Activated gamma-delta T cell (primary cell): ENCODE results near the gene TMEM145.
"Not testable (repeated sequence)": the region's sequence is repeated elsewhere in the genome, so short reads cannot be mapped to it uniquely, and the experiment has no call there.

Experiments
- DNase-seq: peaks from one replicate; lab custom pipeline; 2025; lab: John Stamatoyannopoulos, UW

The TMEM145 gene

GRCh38 chr19:42334697-42335373 lies 21.7 kb downstream of the TMEM145 start:
- DNase-seq = no peak

- DNase-seq = no peak
Observed at GRCh38 chr19:42335374-42335936, 22.3 kb downstream of the TMEM145 start.

GRCh38 chr19:42335971-42336370 lies 22.9 kb downstream of the TMEM145 start:
- DNase-seq = no peak

- not testable (repeated sequence) for DNase-seq
Observed at GRCh38 chr19:42339126-42339860, 26.2 kb downstream of the TMEM145 start.

GRCh38 chr19:42339922-42340321 lies 26.8 kb downstream of the TMEM145 start:
- DNase-seq = not testable (repeated sequence)

GRCh38 chr19:42343344-42344110 lies 30.4 kb downstream of the TMEM145 start:
- no peak for DNase-seq

- no peak for DNase-seq
Observed at GRCh38 chr19:42344336-42344893, 31.3 kb downstream of the TMEM145 start.

GRCh38 chr19:42345191-42345812 lies 32.2 kb downstream of the TMEM145 start:
- no peak for DNase-seq

GRCh38 chr19:42348211-42348610 lies 35.1 kb downstream of the TMEM145 start:
- DNase-seq = no peak

GRCh38 chr19:42349378-42350107 lies 36.4 kb downstream of the TMEM145 start:
- no peak for DNase-seq

GRCh38 chr19:42350417-42350816 lies 37.3 kb downstream of the TMEM145 start:
- DNase-seq = no peak

GRCh38 chr19:42351079-42351735 lies 38.1 kb downstream of the TMEM145 start:
- DNase-seq = no peak

- no peak for DNase-seq
Observed at GRCh38 chr19:42352301-42353259, 39.5 kb downstream of the TMEM145 start.

- DNase-seq = no peak
Observed at GRCh38 chr19:42353341-42354015, 40.4 kb downstream of the TMEM145 start.

- DNase-seq = no peak
Observed at GRCh38 chr19:42355896-42356295, 42.8 kb downstream of the TMEM145 start.

GRCh38 chr19:42356686-42357085 lies 43.6 kb downstream of the TMEM145 start:
- DNase-seq = no peak

GRCh38 chr19:42357290-42357689 lies 44.2 kb downstream of the TMEM145 start:
- no peak for DNase-seq

GRCh38 chr19:42360787-42361544 lies 47.9 kb downstream of the TMEM145 start:
- no peak for DNase-seq
